Endothelial cell of umbilical vein (primary cell): ENCODE results near the gene ADSL. TPM values are rescaled to one million over a fixed set of nuclear protein-coding genes. Genes with fewer than 3 reads are reported as not detected.

ENCODE experiments used
- BruUV-seq: library from RNA; stranded (reverse); fragments of 400-500 nt; replicated peaks from 2 replicates; lab custom pipeline; 2021; lab: Mats Ljungman, UMichigan
- CTCF ChIA-PET: fragments of 300-600, 350-600 bp; sonication (Branson Sonifier 250); formaldehyde crosslinking; loops from one replicate; lab custom pipeline; 2021; ENCODE audit warnings: antibody characterized with exemption, inconsistent platforms; lab: Charles Lee
- POLR2A ChIA-PET: fragments of 300-600, 350-600 bp; sonication (Branson Sonifier 250); formaldehyde crosslinking; loops from one replicate; lab custom pipeline; 2021; ENCODE audit warnings: antibody characterized with exemption, inconsistent platforms; lab: Charles Lee
- DNase-seq: peaks from one replicate; pipeline ENCODE4 v3.0.0-alpha.2; 2011; ENCODE audit warnings: low read depth, low spot score
- FAIRE-seq: peaks from 2 replicates; lab custom pipeline; 2011; peaks lifted over from hg19 to GRCh38; lab: Jason Lieb, UNC
- H2AFZ ChIP-seq: 2 replicates; pipeline ENCODE4 v1.6.0; 2012; ENCODE audit warnings: low read depth, low read length, control low read depth, inconsistent platforms
- H3K27ac ChIP-seq: 2 replicates; pipeline ENCODE4 v1.5.1; 2011; ENCODE audit warnings: low read depth, mild to moderate bottlenecking, control low read depth, low read length, moderate library complexity; ENCODE audit not compliant: insufficient read depth
- H3K27me3 ChIP-seq, 2 experiments: 2 replicates each; pipeline versions ENCODE4 v1.6.0 to v1.6.1; 2011; ENCODE audit warnings: low read length in 2 of 2, mixed read lengths in 1 of 2; ENCODE audit not compliant: control insufficient read depth in 2 of 2, insufficient read depth in 2 of 2
- H3K36me3 ChIP-seq, 2 experiments: 2 replicates in 1 of 2; 3 replicates in 1 of 2; pipeline ENCODE4 v1.5.1; 2011; ENCODE audit warnings: low read length in 2 of 2, mild to moderate bottlenecking in 1 of 2, moderate library complexity in 1 of 2; ENCODE audit not compliant: control insufficient read depth in 2 of 2, insufficient read depth in 2 of 2; ENCODE audit errors: extremely low read depth in 1 of 2
- H3K4me1 ChIP-seq: 3 replicates; pipeline ENCODE4 v1.5.1; 2011; ENCODE audit warnings: mild to moderate bottlenecking, low read length; ENCODE audit not compliant: control insufficient read depth, insufficient read depth; ENCODE audit errors: extremely low read depth
- H3K4me2 ChIP-seq: 2 replicates; pipeline ENCODE4 v1.6.1; 2011; ENCODE audit warnings: low read length, control low read depth, mixed read lengths; ENCODE audit not compliant: insufficient read depth
- H3K4me3 ChIP-seq, 3 experiments: fragments of 200-600 bp in 1 of 3; sonication (generic), shearing (Covaris generic) in 1 of 3; replicated peaks in 1 of 3; 2 replicates each; pipeline ENCODE4 v1.5.1; 2011 to 2016; ENCODE audit warnings: control low read depth in 3 of 3, low read length in 3 of 3, mild to moderate bottlenecking in 2 of 3, inconsistent platforms in 1 of 3, low read depth in 1 of 3, moderate library complexity in 1 of 3; ENCODE audit not compliant: insufficient read depth in 1 of 3
- H3K79me2 ChIP-seq: 2 replicates; pipeline ENCODE4 v1.6.0; 2012; ENCODE audit warnings: low read length, inconsistent platforms; ENCODE audit not compliant: control insufficient read depth, insufficient read depth
- H3K9ac ChIP-seq: replicated peaks from 2 replicates; pipeline ENCODE3; 2011; ENCODE audit warnings: low read length, control low read depth; ENCODE audit not compliant: insufficient read depth; ENCODE audit errors: extremely low read depth
- H3K9me1 ChIP-seq: replicated peaks from 3 replicates; pipeline ENCODE4 v1.6.0; 2011; ENCODE audit warnings: mild to moderate bottlenecking, low read length; ENCODE audit not compliant: control insufficient read depth, insufficient read depth; ENCODE audit errors: extremely low read depth
- H3K9me3 ChIP-seq: replicated peaks from 2 replicates; pipeline ENCODE4 v1.5.1; 2012; ENCODE audit warnings: low read length, inconsistent platforms; ENCODE audit not compliant: control insufficient read depth, insufficient read depth
- H4K20me1 ChIP-seq: replicated peaks from 2 replicates; pipeline ENCODE3; 2011; ENCODE audit warnings: mild to moderate bottlenecking, low read length; ENCODE audit not compliant: control insufficient read depth, insufficient read depth; ENCODE audit errors: extremely low read depth
- EZH2 ChIP-seq: IDR thresholded peaks from 2 replicates; pipeline ENCODE4 v1.6.1; 2012; ENCODE audit warnings: borderline replicate concordance, low read depth, mild to moderate bottlenecking, moderate library complexity, low read length, inconsistent platforms; ENCODE audit not compliant: severe bottlenecking
- FOS ChIP-seq: IDR thresholded peaks from 2 replicates; pipeline ENCODE4 v1.6.1; 2011; ENCODE audit warnings: mild to moderate bottlenecking, low read length, moderate library complexity, borderline replicate concordance; ENCODE audit not compliant: insufficient read depth
- GATA2 ChIP-seq: IDR thresholded peaks from 2 replicates; pipeline ENCODE4 v1.7.0; 2011; ENCODE audit warnings: low read depth, mild to moderate bottlenecking, moderate library complexity, mixed read lengths, low read length; ENCODE audit not compliant: insufficient read length, insufficient read depth
- JUN ChIP-seq: IDR thresholded peaks from 2 replicates; pipeline ENCODE4 v1.6.1; 2011; ENCODE audit warnings: borderline replicate concordance, low read depth; ENCODE audit not compliant: insufficient read length, insufficient read depth
- MYC ChIP-seq: IDR thresholded peaks from one replicate; pipeline ENCODE4 v1.6.1; 2011; ENCODE audit warnings: mild to moderate bottlenecking, low read depth, low read length
- POLR2A ChIP-seq: IDR thresholded peaks from 2 replicates; pipeline ENCODE4 v1.6.1; 2012; ENCODE audit warnings: low read depth, mild to moderate bottlenecking, control low read depth, low read length
- POLR2AphosphoS5 ChIP-seq: IDR thresholded peaks from 2 replicates; pipeline ENCODE4 v1.6.1; 2012; ENCODE audit warnings: low read depth, mild to moderate bottlenecking, control low read depth, low read length, moderate library complexity; ENCODE audit not compliant: insufficient read depth
- dilution Hi-C: fragments of 300-500 bp; cut with MboI; formaldehyde crosslinking; loops from one replicate; pipeline ENCODE4 v1.15.0; 2019; ENCODE audit warnings: low sequenced_read_pairs; ENCODE audit not compliant: extremely low pct_ligation_motif_present
- intact Hi-C: fragments of 100-400 bp; cut with micrococcal nuclease; formaldehyde crosslinking; loops from one replicate; pipeline ENCODE4 v1.10.0; 2022
- polyA plus RNA-seq, 4 experiments: library from polyadenylated mRNA; depleted of rRNA in 3 of 4; stranded (reverse) in 3 of 4; unstranded in 1 of 4; fragments of >200 nt; gene quantifications; 2 replicates each; pipeline versions ENCODE4 v1.2.1 to v1.2.3, GENCODE V29; 2011 to 2012; ENCODE audit warnings: missing spikeins in 1 of 4
- total RNA-seq: library from RNA; stranded (reverse); gene quantifications from 2 replicates; pipeline ENCODE4 v1.2.3, GENCODE V29; 2021
- TF ChIP-seq, protein P1 (sequence below), 2 donors: IDR thresholded peaks; 1 replicate in 1 of 2; 2 replicates in 1 of 2; pipeline ENCODE4 v1.5.1; 2011; ENCODE audit warnings: low read length in 2 of 2, mild to moderate bottlenecking in 2 of 2, moderate library complexity in 2 of 2, control low read depth in 1 of 2, inconsistent platforms in 1 of 2, low read depth in 1 of 2; ENCODE audit not compliant: insufficient read depth in 1 of 2; ENCODE audit errors: extremely low read depth in 1 of 2
- TF ChIP-seq, protein P2 (sequence below): IDR thresholded peaks from 2 replicates; pipeline ENCODE4 v1.6.1; 2011; ENCODE audit not compliant: insufficient read depth, insufficient read length

ADSL gene
- total and polyA plus RNA-seq, 2 donors (not counting 3 experiments of a cell fraction or from before 2014, with no cell fraction given) = 103 to 141 TPM

DNA sequence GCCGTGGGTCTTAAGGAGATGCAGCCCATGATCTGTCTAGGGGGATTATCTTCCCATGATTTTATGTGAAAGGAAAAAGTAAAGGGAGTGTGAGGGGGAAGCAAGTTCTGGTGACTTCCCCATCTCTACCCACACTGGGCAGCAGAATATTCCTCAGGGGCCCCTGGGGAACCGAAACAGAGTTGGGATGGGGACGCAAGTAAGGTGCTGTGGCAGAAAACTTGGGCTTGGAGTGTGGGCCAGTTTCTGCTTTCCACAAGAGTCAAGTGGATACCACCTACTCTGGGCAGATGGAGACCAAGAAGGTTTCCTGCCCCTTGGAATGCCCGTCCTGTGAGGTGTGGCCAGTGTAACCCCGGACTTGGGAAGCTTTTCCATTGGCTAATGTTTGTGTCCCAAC is 88.4 kb downstream of the ADSL start:
- no peak overlapping the region for H3K4me3 ChIP-seq
- no peak for TF ChIP-seq JUN
- no peak for TF ChIP-seq POLR2A
- no peak for TF ChIP-seq GATA2
- TF ChIP-seq FOS = no peak
- TF ChIP-seq, protein P1, sequence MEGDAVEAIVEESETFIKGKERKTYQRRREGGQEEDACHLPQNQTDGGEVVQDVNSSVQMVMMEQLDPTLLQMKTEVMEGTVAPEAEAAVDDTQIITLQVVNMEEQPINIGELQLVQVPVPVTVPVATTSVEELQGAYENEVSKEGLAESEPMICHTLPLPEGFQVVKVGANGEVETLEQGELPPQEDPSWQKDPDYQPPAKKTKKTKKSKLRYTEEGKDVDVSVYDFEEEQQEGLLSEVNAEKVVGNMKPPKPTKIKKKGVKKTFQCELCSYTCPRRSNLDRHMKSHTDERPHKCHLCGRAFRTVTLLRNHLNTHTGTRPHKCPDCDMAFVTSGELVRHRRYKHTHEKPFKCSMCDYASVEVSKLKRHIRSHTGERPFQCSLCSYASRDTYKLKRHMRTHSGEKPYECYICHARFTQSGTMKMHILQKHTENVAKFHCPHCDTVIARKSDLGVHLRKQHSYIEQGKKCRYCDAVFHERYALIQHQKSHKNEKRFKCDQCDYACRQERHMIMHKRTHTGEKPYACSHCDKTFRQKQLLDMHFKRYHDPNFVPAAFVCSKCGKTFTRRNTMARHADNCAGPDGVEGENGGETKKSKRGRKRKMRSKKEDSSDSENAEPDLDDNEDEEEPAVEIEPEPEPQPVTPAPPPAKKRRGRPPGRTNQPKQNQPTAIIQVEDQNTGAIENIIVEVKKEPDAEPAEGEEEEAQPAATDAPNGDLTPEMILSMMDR (IDR thresholded peaks at IDR 0.05; ENCODE audit: extremely low read depth in 1 of 2, insufficient read depth in 1 of 2, low read depth in 1 of 2, low read length in 2 of 2) = no peak
- no peak for TF ChIP-seq POLR2AphosphoS5
- TF ChIP-seq, protein P2, sequence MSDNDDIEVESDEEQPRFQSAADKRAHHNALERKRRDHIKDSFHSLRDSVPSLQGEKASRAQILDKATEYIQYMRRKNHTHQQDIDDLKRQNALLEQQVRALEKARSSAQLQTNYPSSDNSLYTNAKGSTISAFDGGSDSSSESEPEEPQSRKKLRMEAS = no peak
- TF ChIP-seq MYC = no peak
- no peak for TF ChIP-seq EZH2
- no peak overlapping the region for H2AFZ ChIP-seq
- intact Hi-C loops = no loop called here
- H3K9me3 ChIP-seq = no peaks in the 10 kb centered on the region
- no TSS peak for BruUV-seq
- ChIA-PET POLR2A (no interaction called here), CTCF (interaction anchor here (1.1 to 4.9 kb wide), 3 partner anchors 90 to 464 kb away, joined by 5 to 111 read pairs (median 32); no protein-coding TSS in a partner anchor)
- H4K20me1 ChIP-seq = no peaks in the 10 kb centered on the region
- dilution Hi-C loops = no loop called here
- no peak overlapping the region for H3K4me2 ChIP-seq
- H3K36me3 ChIP-seq = peaks cover 0 to 5% of the 10 kb centered on the region in 2 experiments
- peaks cover 6% of the 10 kb centered on the region for H3K79me2 ChIP-seq
- peaks cover 2% of the 10 kb centered on the region for H3K4me1 ChIP-seq
- no peaks in the 10 kb centered on the region for H3K9me1 ChIP-seq
- no peak overlapping the region for H3K27ac ChIP-seq
- no peak overlapping the region for H3K9ac ChIP-seq
- H3K27me3 ChIP-seq = no peaks in the 10 kb centered on the region
- no peak for DNase-seq
- FAIRE-seq = no peak
